Upper lobe of left lung (tissue), 4 donors: ENCODE results near the gene DNASE1L1.

Experiments used
- CTCF ChIP-seq, 6 experiments: fragments of 450-650 bp in 4 of 6; fragments of 200-600 bp in 2 of 6; sonication (generic) in 2 of 6; IDR thresholded peaks; one replicate each; pipeline ENCODE4 v1.5.1; 2016 to 2019; ENCODE audit warnings: antibody characterized with exemption in 6 of 6
- EP300 ChIP-seq, 4 donors: sonication (generic); formaldehyde crosslinking; IDR thresholded peaks; one replicate each; pipeline ENCODE4 v1.5.1; 2017; ENCODE audit warnings: antibody characterized with exemption in 4 of 4, control low read depth in 2 of 4

GRCh38 chrX:154365052-154365600 lies 43.9 kb downstream of the DNASE1L1 start:
- TF ChIP-seq CTCF (IDR thresholded peaks at IDR 0.05) (no peak), EP300 (IDR thresholded peaks at IDR 0.05) (no peak)
